Neutrophil (primary cell): ENCODE data around the gene CARM1.

Experiments used
- H3K27ac ChIP-seq: fragments of 200-600 bp; sonication (generic); 2 replicates; pipeline ENCODE4 v1.5.1; 2016; ENCODE audit warnings: mild to moderate bottlenecking, moderate library complexity
- H3K27me3 ChIP-seq: fragments of 200-600 bp; sonication (generic); 2 replicates; pipeline ENCODE4 v1.6.0; 2016; ENCODE audit warnings: mild to moderate bottlenecking
- H3K36me3 ChIP-seq: fragments of 200-600 bp; sonication (generic); 2 replicates; pipeline ENCODE4 v1.5.1; 2017
- H3K4me1 ChIP-seq, 2 experiments: fragments of 200-600 bp in 1 of 2; sonication (generic) in 1 of 2; 1 replicate in 1 of 2; 2 replicates in 1 of 2; pipeline versions ENCODE4 v1.5.1 to v1.6.1; 2013 to 2016; ENCODE audit warnings: low read depth in 1 of 2, low read length in 1 of 2, mild to moderate bottlenecking in 1 of 2, moderate library complexity in 1 of 2; ENCODE audit not compliant: control insufficient read depth in 1 of 2, insufficient read depth in 1 of 2
- H3K4me3 ChIP-seq, 2 experiments: fragments of 200-600 bp in 1 of 2; sonication (generic) in 1 of 2; 1 replicate in 1 of 2; 2 replicates in 1 of 2; pipeline ENCODE4 v1.5.1; 2013 to 2016; ENCODE audit warnings: low read depth in 1 of 2, low read length in 1 of 2, mild to moderate bottlenecking in 1 of 2, moderate library complexity in 1 of 2
- H3K9me3 ChIP-seq: fragments of 200-600 bp; sonication (generic); 2 replicates; pipeline ENCODE4 v1.5.1; 2016
- CTCF ChIP-seq: fragments of 200-600 bp; sonication (generic); IDR thresholded peaks from 2 replicates; pipeline ENCODE4 v1.5.1; 2016; ENCODE audit warnings: antibody characterized with exemption

CARM1 gene

GRCh38 chr19:10924597-10924996, 53.2 kb downstream of the CARM1 start:
- peaks cover 46% of the 10 kb centered on the region for H3K36me3 ChIP-seq
- TF ChIP-seq CTCF: no peak
- H3K9me3 ChIP-seq: no peaks in the 10 kb centered on the region
- no peak overlapping the region for H3K4me3 ChIP-seq
- no peak overlapping the region for H3K27ac ChIP-seq
- no peaks in the 10 kb centered on the region for H3K27me3 ChIP-seq
- peaks cover 10 to 11% of the 10 kb centered on the region in 2 experiments for H3K4me1 ChIP-seq

GRCh38 chr19:10927730-10928562, 56.6 kb downstream of the CARM1 start:
- no peak for TF ChIP-seq CTCF
- H3K36me3 ChIP-seq: peaks cover 19% of the 10 kb centered on the region

GRCh38 chr19:10928563-10929401, 57.4 kb downstream of the CARM1 start, which contains the start of the genes TIMM29 and YIPF2:
TIMM29 (plus strand) TSS chr19:10928811; CDS start chr19:10928823, 12 bp downstream.
YIPF2 (minus strand) TSS chr19:10928639; CDS start chr19:10928410, 229 bp downstream.
- Histone ChIP-seq H3K27ac (peak within 1 kb of the TSS; percentile 74), H3K4me1 (peaks cover 17 to 20% of the 10 kb centered on the region in 2 experiments), H3K9me3 (no peaks in the 10 kb centered on the region), H3K27me3 (no peaks in the 10 kb centered on the region), H3K4me3 (peak within 1 kb of the TSS; percentile 93 to 97), H3K36me3 (peaks cover 12% of the 10 kb centered on the region)
- no peak for TF ChIP-seq CTCF

More at GRCh38 chr19:10927730-10928562, 56.6 kb downstream of the CARM1 start:
- peak overlapping the region; percentile 74 for H3K27ac ChIP-seq
- peaks cover 17 to 20% of the 10 kb centered on the region in 2 experiments for H3K4me1 ChIP-seq
- H3K9me3 ChIP-seq: no peaks in the 10 kb centered on the region
- no peaks in the 10 kb centered on the region for H3K27me3 ChIP-seq
- peak overlapping the region; percentile 93 to 97 for H3K4me3 ChIP-seq

GRCh38 chr19:10929402-10929794, 58.0 kb downstream of the CARM1 start:
- H3K4me3 ChIP-seq: peak overlapping the region; percentile 93 to 97
- H3K27me3 ChIP-seq: no peaks in the 10 kb centered on the region
- peaks cover 8% of the 10 kb centered on the region for H3K36me3 ChIP-seq
- TF ChIP-seq CTCF: no peak
- no peaks in the 10 kb centered on the region for H3K9me3 ChIP-seq
- H3K27ac ChIP-seq: peak overlapping the region; percentile 74
- peaks cover 17 to 20% of the 10 kb centered on the region in 2 experiments for H3K4me1 ChIP-seq

DNA sequence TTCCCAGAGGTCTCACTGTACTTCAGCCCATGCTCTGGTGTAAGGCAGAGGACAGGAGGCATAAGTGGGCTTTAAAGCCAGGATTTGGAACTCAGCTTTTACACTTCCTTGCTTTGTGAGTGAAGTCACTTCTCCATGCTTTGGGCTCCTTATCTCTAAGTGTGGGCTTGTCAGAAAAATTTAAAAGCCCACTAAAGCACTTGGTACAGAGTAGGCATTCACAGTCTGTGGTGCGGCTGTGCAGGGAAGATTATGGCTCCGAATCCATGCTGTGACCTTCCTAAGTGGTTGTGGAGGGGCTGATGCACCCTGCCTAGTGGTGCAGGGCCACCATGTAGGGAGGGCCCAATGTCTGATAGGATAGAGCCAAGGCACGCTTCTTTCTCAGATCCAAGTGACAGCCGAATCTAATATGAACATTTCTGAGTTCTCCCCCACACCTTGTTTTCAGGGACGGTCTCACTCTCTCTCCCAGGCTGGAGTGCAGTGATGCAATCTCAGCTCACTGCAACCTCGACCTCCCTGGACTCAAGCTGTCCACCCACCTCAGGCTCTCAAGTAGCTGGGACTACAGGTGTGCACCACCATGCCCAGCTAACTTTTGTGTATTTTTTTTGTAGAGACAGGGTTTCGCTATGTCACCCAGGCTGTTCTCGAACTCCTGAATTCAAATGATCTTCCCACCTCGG, 64.2 kb downstream of the CARM1 start:
- Histone ChIP-seq H3K4me1 (peaks cover 19 to 20% of the 10 kb centered on the region in 2 experiments), H3K4me3 (no peak overlapping the region), H3K9me3 (no peaks in the 10 kb centered on the region), H3K27me3 (no peaks in the 10 kb centered on the region), H3K36me3 (peaks cover 8% of the 10 kb centered on the region), H3K27ac (no peak overlapping the region)
- TF ChIP-seq CTCF: no peak
